Cardiac muscle cell (in vitro differentiated cells and primary cell): ENCODE results near the gene GP1BA. TPM values are rescaled to one million over a fixed set of nuclear protein-coding genes. Genes with fewer than 3 reads are reported as not detected.

Source experiments
- DNase-seq, 2 donors: peaks; one replicate each; pipeline versions ENCODE4 v3.0.0 to v3.0.0-alpha.2; 2010 to 2017; ENCODE audit warnings: low read depth in 1 of 2, low spot score in 1 of 2
- H3K27ac ChIP-seq: fragments of 200-600 bp; sonication (generic); 2 replicates; pipeline ENCODE4 v1.5.1; 2016
- H3K27me3 ChIP-seq: fragments of 200-600 bp; sonication (generic); 2 replicates; pipeline ENCODE4 v1.6.0; 2016; ENCODE audit warnings: control low read depth
- H3K36me3 ChIP-seq: fragments of 200-600 bp; sonication (generic); 2 replicates; pipeline ENCODE4 v1.5.1; 2016; ENCODE audit warnings: control low read depth
- H3K4me1 ChIP-seq: fragments of 200-600 bp; sonication (generic); 2 replicates; pipeline ENCODE4 v1.8.1; 2017; ENCODE audit warnings: low read depth, mild to moderate bottlenecking, mixed run types
- H3K4me3 ChIP-seq: fragments of 200-600 bp; sonication (generic); 2 replicates; pipeline ENCODE4 v1.5.1; 2016; ENCODE audit warnings: mild to moderate bottlenecking
- H3K9me3 ChIP-seq: fragments of 200-600 bp; sonication (generic); 2 replicates; pipeline ENCODE4 v1.5.1; 2017; ENCODE audit warnings: low read depth, mild to moderate bottlenecking, control low read depth
- CTCF ChIP-seq: IDR thresholded peaks from 2 replicates; pipeline ENCODE4 v1.5.1; 2012; ENCODE audit warnings: low read depth, mild to moderate bottlenecking, low read length
- polyA plus RNA-seq: library from polyadenylated mRNA; unstranded; fragments of >200 nt; fragmentation: Nextera tagmentation; extraction: Ambion mirVana; gene quantifications from 2 replicates; pipeline ENCODE4 v1.2.1, GENCODE V29; 2016
- total RNA-seq: library from RNA; depleted of rRNA; stranded (reverse); fragments of >200 nt; gene quantifications from 2 replicates; pipeline ENCODE4 v1.2.3, GENCODE V29; 2016

Gene GP1BA
- total and polyA plus RNA-seq, 2 experiments from 2014 or later: 0.61 TPM; not detected in 1

GRCh38 chr17:4972322-4972721 lies 40.2 kb downstream of the GP1BA start:
- H3K4me3 ChIP-seq: no peak overlapping the region
- DNase-seq: no peak
- H3K4me1 ChIP-seq: peaks cover 24% of the 10 kb centered on the region
- TF ChIP-seq CTCF: no peak
- H3K9me3 ChIP-seq: no peaks in the 10 kb centered on the region
- no peak overlapping the region for H3K27ac ChIP-seq
- no peaks in the 10 kb centered on the region for H3K27me3 ChIP-seq
- H3K36me3 ChIP-seq: peaks cover 6% of the 10 kb centered on the region

GRCh38 chr17:4972752-4973151 lies 40.7 kb downstream of the GP1BA start:
- TF ChIP-seq CTCF: no peak
- H3K4me1 ChIP-seq: peaks cover 24% of the 10 kb centered on the region
- H3K27me3 ChIP-seq: no peaks in the 10 kb centered on the region
- DNase-seq: no peak
- H3K9me3 ChIP-seq: no peaks in the 10 kb centered on the region
- no peak overlapping the region for H3K27ac ChIP-seq
- H3K4me3 ChIP-seq: no peak overlapping the region
- H3K36me3 ChIP-seq: peaks cover 6% of the 10 kb centered on the region

- Histone ChIP-seq H3K4me3 (no peak overlapping the region), H3K9me3 (no peaks in the 10 kb centered on the region), H3K27me3 (no peaks in the 10 kb centered on the region), H3K4me1 (peaks cover 24% of the 10 kb centered on the region), H3K27ac (no peak overlapping the region), H3K36me3 (peaks cover 6% of the 10 kb centered on the region)
- no peak for TF ChIP-seq CTCF
- no peak for DNase-seq
Measured at GRCh38 chr17:4973256-4974114, 41.4 kb downstream of the GP1BA start.

GRCh38 chr17:4974115-4974670 lies 42.1 kb downstream of the GP1BA start:
- no peak for TF ChIP-seq CTCF
- DNase-seq: peak in 1 of 2 donors; percentile 54
- Histone ChIP-seq H3K27me3 (no peaks in the 10 kb centered on the region), H3K9me3 (no peaks in the 10 kb centered on the region), H3K27ac (no peak overlapping the region), H3K4me3 (no peak overlapping the region), H3K4me1 (peaks cover 17% of the 10 kb centered on the region), H3K36me3 (peaks cover 6% of the 10 kb centered on the region)

GRCh38 chr17:4978726-4979125 lies 46.6 kb downstream of the GP1BA start:
- no peak for DNase-seq
- Histone ChIP-seq H3K36me3 (peaks cover 6% of the 10 kb centered on the region), H3K4me3 (no peak overlapping the region), H3K4me1 (peaks cover 10% of the 10 kb centered on the region), H3K27me3 (no peaks in the 10 kb centered on the region), H3K27ac (no peak overlapping the region), H3K9me3 (no peaks in the 10 kb centered on the region)
- no peak for TF ChIP-seq CTCF
